ENCODE results near the gene F2. TPM values are rescaled to one million over a fixed set of nuclear protein-coding genes. Genes with fewer than 3 reads are reported as not detected.
A peak's percentile ranks its signal among the peaks of the same experiment; 100 is the strongest.

Gene F2
- total RNA-seq, 1 donor from 2014 or later, result 0.29 TPM

DNA sequence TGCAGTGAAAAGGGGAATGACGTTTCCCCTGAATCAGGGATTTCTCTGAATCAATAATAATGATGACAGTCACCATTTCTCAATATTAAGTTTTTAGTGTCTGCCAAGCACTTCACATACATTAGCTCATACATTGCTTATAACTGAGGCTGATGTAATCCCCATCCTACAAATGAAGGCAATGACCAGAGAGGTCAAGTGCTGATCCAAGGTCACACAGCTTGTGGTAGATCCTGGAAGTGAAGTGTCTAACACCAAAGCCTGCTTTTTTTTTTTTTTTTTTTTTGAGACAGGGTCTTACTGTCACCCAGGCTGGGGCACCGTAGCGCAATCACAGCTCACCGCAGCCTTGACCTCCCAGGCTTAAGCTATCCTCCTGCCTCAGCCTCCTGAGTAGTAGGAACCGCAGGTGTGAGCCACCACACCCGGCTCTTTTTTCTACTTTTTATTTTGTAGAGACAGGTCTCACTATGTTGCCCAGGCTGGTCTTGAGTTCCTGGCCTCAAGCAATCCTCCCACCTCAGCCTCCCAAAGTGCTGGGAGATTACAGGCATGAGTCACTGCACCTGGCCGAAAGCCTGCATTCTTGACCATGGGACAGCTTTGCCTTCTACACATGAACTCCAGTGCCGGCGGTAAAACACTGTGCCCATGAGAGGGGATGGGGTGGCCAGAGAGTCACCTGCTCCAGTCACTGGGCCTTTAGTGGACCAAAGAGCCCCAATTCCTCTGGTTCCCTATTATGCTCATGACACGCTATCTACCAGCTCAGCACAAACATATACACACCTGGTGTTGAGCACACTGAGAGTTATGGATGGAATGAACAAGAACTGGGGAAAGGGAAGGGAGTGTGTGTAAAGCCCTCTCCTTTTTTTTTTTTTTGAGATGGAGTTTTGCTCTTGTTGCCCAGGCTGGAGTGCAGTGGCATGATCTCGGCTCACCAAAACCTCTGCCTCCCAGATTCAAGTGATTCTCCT lies 36.0 kb upstream of the F2 start:
- no peaks in the 10 kb centered on the region for H3K4me1 Mint-ChIP-seq (ENCODE audit: low read depth, unreplicated experiment)
- no peak overlapping the region for H3K4me3 Mint-ChIP-seq (ENCODE audit: unreplicated experiment)
- H3K36me3 Mint-ChIP-seq (ENCODE audit: unreplicated experiment), result no peaks in the 10 kb centered on the region

DNA sequence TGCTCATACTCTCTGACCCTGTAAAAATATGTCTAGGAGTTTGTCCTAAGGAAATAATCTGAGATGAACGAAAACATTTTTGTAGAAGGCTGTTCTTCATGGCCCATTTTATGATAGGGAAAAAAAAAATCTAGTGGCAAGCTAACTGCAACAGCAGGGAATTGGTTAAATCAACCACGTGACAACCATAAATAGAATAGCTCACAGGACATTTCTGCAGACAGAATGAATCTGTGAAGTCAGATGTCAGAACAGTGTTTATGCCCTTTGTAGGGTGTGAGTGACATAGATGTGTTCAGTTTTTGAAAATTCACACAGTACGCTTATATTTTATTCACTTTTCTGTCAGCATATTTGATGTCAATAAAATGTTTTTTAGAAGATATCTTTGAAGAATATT lies 34.6 kb upstream of the F2 start:
- TF ChIP-seq, protein P1, sequence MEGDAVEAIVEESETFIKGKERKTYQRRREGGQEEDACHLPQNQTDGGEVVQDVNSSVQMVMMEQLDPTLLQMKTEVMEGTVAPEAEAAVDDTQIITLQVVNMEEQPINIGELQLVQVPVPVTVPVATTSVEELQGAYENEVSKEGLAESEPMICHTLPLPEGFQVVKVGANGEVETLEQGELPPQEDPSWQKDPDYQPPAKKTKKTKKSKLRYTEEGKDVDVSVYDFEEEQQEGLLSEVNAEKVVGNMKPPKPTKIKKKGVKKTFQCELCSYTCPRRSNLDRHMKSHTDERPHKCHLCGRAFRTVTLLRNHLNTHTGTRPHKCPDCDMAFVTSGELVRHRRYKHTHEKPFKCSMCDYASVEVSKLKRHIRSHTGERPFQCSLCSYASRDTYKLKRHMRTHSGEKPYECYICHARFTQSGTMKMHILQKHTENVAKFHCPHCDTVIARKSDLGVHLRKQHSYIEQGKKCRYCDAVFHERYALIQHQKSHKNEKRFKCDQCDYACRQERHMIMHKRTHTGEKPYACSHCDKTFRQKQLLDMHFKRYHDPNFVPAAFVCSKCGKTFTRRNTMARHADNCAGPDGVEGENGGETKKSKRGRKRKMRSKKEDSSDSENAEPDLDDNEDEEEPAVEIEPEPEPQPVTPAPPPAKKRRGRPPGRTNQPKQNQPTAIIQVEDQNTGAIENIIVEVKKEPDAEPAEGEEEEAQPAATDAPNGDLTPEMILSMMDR (IDR thresholded peaks at IDR 0.05; ENCODE audit: partially characterized antibody, unreplicated experiment), result no peak
- Mint-ChIP-seq H3K4me3 (ENCODE audit: unreplicated experiment) (no peak overlapping the region), H3K9me3 (ENCODE audit: unreplicated experiment) (no peaks in the 10 kb centered on the region), H3K4me1 (ENCODE audit: low read depth, unreplicated experiment) (no peaks in the 10 kb centered on the region), H3K27me3 (ENCODE audit: unreplicated experiment) (no peaks in the 10 kb centered on the region), H3K36me3 (ENCODE audit: unreplicated experiment) (no peaks in the 10 kb centered on the region), H3K27ac (ENCODE audit: unreplicated experiment) (peak overlapping the region; percentile 28)
- DNase-seq, result no peak

More for the DNA sequence above, 36.0 kb upstream of the F2 start:
- DNase-seq, result no peak
- TF ChIP-seq, protein P1 (IDR thresholded peaks at IDR 0.05; ENCODE audit: partially characterized antibody, unreplicated experiment), result no peak
- no peaks in the 10 kb centered on the region for H3K9me3 Mint-ChIP-seq (ENCODE audit: unreplicated experiment)
- no peak overlapping the region for H3K27ac Mint-ChIP-seq (ENCODE audit: unreplicated experiment)
- peaks cover under 1% of the 10 kb centered on the region for H3K27me3 Mint-ChIP-seq (ENCODE audit: unreplicated experiment)

DNA sequence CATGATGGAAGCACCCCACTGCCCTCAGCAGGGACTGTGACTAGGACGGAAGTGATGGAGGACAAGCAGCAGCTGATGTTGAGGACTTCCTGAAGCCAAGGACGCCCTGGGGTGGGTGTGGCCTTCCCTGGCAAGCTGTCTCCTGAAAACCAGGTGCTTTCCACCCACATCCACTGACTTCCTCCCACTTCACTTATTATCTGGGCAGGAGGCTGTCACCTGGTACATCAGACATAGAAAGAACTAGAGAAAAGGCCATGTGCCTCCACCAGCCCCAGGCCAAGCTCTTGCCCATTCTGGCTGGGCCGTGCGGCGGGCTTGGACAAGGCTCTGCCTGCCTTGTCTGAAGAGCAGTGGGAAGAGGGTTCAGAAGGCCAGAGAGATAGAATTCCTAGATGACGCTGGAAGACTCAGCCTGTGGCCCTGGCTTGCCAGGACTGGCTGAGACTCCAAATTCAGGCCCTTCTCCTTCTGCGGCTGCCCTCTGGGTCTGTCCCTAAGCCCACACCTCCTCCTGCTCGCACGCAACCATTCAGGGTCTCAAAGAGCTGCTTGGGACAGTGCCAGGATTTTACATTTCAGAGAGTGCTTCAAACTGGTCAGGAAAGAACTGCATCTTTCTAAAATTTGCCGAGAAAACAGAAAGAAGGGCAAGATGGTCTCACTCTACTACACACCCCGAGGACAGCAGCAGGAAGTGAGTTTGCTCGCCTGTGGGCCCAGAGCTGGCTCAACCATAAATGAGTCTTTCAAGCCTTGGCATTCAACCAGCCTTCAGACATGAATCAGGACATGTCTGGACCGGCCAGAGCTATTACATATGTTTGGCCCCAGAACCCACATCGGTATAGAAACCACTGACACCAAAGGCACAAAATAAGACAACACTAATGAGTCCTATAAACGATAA lies 31.9 kb upstream of the F2 start:
- TF ChIP-seq, protein P1 (IDR thresholded peaks at IDR 0.05; ENCODE audit: partially characterized antibody, unreplicated experiment), result no peak
- H3K27ac Mint-ChIP-seq (ENCODE audit: unreplicated experiment), result no peak overlapping the region
- H3K9me3 Mint-ChIP-seq (ENCODE audit: unreplicated experiment), result no peaks in the 10 kb centered on the region
- no peaks in the 10 kb centered on the region for H3K36me3 Mint-ChIP-seq (ENCODE audit: unreplicated experiment)
- H3K4me1 Mint-ChIP-seq (ENCODE audit: low read depth, unreplicated experiment), result no peaks in the 10 kb centered on the region
- no peaks in the 10 kb centered on the region for H3K27me3 Mint-ChIP-seq (ENCODE audit: unreplicated experiment)
- DNase-seq, result no peak
- H3K4me3 Mint-ChIP-seq (ENCODE audit: unreplicated experiment), result no peak overlapping the region

DNA sequence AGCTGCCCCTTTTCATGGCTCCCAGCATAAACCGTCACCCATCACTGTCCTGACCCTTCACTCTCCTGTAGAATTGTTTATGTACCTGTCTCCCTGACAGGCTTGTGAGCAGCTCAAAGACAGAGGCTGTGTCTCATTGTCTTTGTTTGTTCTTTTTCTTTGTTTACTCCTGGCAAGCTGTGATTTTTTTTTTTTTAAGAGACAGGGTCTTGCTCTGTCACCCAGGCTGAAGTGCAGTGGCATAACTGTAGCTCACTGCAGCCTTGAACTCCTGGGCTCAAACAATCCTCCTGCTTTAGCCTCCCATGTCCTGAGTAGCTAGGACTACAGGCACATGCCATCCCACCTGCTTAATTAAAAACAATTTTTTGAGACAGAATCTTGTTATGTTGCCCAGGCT lies 28.3 kb upstream of the F2 start:
- TF ChIP-seq, protein P1 (IDR thresholded peaks at IDR 0.05; ENCODE audit: partially characterized antibody, unreplicated experiment), result no peak
- Mint-ChIP-seq H3K36me3 (ENCODE audit: unreplicated experiment) (no peaks in the 10 kb centered on the region), H3K27ac (ENCODE audit: unreplicated experiment) (no peak overlapping the region)

More for the DNA sequence above, 28.3 kb upstream of the F2 start:
- Mint-ChIP-seq H3K4me3 (ENCODE audit: unreplicated experiment) (no peak overlapping the region), H3K27me3 (ENCODE audit: unreplicated experiment) (peaks cover 2% of the 10 kb centered on the region), H3K9me3 (ENCODE audit: unreplicated experiment) (peaks cover 1% of the 10 kb centered on the region), H3K4me1 (ENCODE audit: low read depth, unreplicated experiment) (peaks cover 7% of the 10 kb centered on the region)
- no peak for DNase-seq
